A673 (cell line): ENCODE results near the gene SERGEF. TPM values are rescaled to one million over a fixed set of nuclear protein-coding genes. Genes with fewer than 3 reads are reported as not detected.

Source experiments
- BruUV-seq: library from RNA; stranded (reverse); fragments of 400-500 nt; replicated peaks from 2 replicates; lab custom pipeline; 2021; lab: Mats Ljungman, UMichigan
- CTCF ChIA-PET: fragments of 300-600 bp; sonication (Branson Sonifier 250); formaldehyde crosslinking; loops from one replicate; lab custom pipeline; 2022; ENCODE audit warnings: antibody characterized with exemption; lab: Charles Lee
- POLR2A ChIA-PET: fragments of 300-600 bp; sonication (Branson Sonifier 250); formaldehyde crosslinking; loops from one replicate; lab custom pipeline; 2022; ENCODE audit warnings: antibody characterized with exemption; ENCODE audit not compliant: low non-redundant PET; lab: Charles Lee
- DNase-seq: peaks from one replicate; pipeline ENCODE4 v3.0.0-alpha.2; 2015; ENCODE audit warnings: low spot score
- H3K27ac ChIP-seq: fragments of 200-600 bp; sonication (generic); 2 replicates; pipeline ENCODE4 v1.5.1; 2016; ENCODE audit warnings: mixed run types, low read depth, mild to moderate bottlenecking, mixed read lengths, antibody characterized with exemption, low read length; ENCODE audit not compliant: poor library complexity, severe bottlenecking
- H3K27me3 ChIP-seq: fragments of 200-600 bp; sonication (generic); replicated peaks from 2 replicates; pipeline ENCODE4 v1.6.1; 2017; ENCODE audit warnings: mixed run types, low read depth, mild to moderate bottlenecking, mixed read lengths, antibody characterized with exemption, low read length; ENCODE audit not compliant: insufficient read depth, poor library complexity
- H3K36me3 ChIP-seq: fragments of 200-600 bp; sonication (generic); 2 replicates; pipeline ENCODE4 v1.6.1; 2016; ENCODE audit warnings: mixed run types, mild to moderate bottlenecking, mixed read lengths, antibody characterized with exemption, low read length; ENCODE audit not compliant: insufficient read depth, poor library complexity, severe bottlenecking
- H3K4me1 ChIP-seq: fragments of 200-600 bp; sonication (generic); 2 replicates; pipeline ENCODE4 v1.6.1; 2017; ENCODE audit warnings: mixed run types, mild to moderate bottlenecking, mixed read lengths, antibody characterized with exemption, low read length; ENCODE audit not compliant: insufficient read depth, poor library complexity, severe bottlenecking
- H3K4me3 ChIP-seq: fragments of 200-600 bp; sonication (generic); 2 replicates; pipeline ENCODE4 v1.5.1; 2016; ENCODE audit warnings: low read depth, mixed run types, mild to moderate bottlenecking, mixed read lengths, low read length; ENCODE audit not compliant: poor library complexity, severe bottlenecking
- H3K9me3 ChIP-seq: fragments of 200-600 bp; sonication (generic); 2 replicates; pipeline ENCODE4 v1.6.1; 2016; ENCODE audit warnings: mixed run types, low read depth, mild to moderate bottlenecking, mixed read lengths, antibody characterized with exemption, low read length; ENCODE audit not compliant: poor library complexity, severe bottlenecking
- EZH2 ChIP-seq: fragments of 200-600 bp; sonication (generic); IDR thresholded peaks from 2 replicates; pipeline ENCODE4 v1.6.1; 2017; ENCODE audit warnings: borderline replicate concordance, low read depth, mild to moderate bottlenecking, mixed read lengths, antibody characterized with exemption, low read length; ENCODE audit not compliant: poor library complexity, severe bottlenecking
- intact Hi-C: fragments of 100-400 bp; cut with micrococcal nuclease; formaldehyde crosslinking; loops from one replicate; pipeline ENCODE4 v1.10.0; 2022; ENCODE audit not compliant: unreplicated experiment
- total RNA-seq: library from RNA; stranded (reverse); gene quantifications from 2 replicates; pipeline ENCODE4 v1.2.3, GENCODE V29; 2021
- TF ChIP-seq, protein P1 (sequence below): fragments of 300-800, 200-600 bp; sonication (generic); conservative IDR thresholded peaks from 2 replicates; pipeline ENCODE4 v1.5.1; 2017; ENCODE audit warnings: low read depth, mild to moderate bottlenecking, antibody characterized with exemption, low read length, moderate library complexity, mixed read lengths

SERGEF gene
- total RNA-seq, 1 experiment from 2014 or later, result 15.2 TPM

DNA sequence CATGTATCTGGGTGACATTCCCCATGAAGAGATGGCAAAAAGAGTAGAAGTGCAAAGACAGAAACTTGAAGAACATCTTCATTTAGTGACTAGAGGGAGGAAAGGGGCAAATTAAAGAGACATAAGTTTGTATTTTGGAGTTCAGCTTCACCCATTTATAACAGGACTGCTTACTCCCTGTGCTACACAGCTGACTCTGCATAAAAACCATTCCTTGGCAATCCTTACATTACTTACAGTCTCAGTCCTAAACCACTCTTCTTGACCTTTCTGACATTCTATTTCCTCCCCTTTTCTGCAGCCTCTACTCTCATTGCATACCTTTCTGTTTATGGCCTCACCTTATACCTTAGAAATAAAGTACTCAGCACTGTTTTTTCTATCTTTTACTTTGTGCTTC is 6.8 kb upstream of the SERGEF start:
- TF ChIP-seq, protein P1, sequence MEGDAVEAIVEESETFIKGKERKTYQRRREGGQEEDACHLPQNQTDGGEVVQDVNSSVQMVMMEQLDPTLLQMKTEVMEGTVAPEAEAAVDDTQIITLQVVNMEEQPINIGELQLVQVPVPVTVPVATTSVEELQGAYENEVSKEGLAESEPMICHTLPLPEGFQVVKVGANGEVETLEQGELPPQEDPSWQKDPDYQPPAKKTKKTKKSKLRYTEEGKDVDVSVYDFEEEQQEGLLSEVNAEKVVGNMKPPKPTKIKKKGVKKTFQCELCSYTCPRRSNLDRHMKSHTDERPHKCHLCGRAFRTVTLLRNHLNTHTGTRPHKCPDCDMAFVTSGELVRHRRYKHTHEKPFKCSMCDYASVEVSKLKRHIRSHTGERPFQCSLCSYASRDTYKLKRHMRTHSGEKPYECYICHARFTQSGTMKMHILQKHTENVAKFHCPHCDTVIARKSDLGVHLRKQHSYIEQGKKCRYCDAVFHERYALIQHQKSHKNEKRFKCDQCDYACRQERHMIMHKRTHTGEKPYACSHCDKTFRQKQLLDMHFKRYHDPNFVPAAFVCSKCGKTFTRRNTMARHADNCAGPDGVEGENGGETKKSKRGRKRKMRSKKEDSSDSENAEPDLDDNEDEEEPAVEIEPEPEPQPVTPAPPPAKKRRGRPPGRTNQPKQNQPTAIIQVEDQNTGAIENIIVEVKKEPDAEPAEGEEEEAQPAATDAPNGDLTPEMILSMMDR, result no peak
- TF ChIP-seq EZH2, result no peak
- intact Hi-C loops, result no loop called here
- BruUV-seq, result no TSS peak
- Histone ChIP-seq H3K27ac (no peak overlapping the region), H3K4me1 (no peaks in the 10 kb centered on the region), H3K4me3 (no peak overlapping the region), H3K27me3 (peaks cover 6% of the 10 kb centered on the region), H3K36me3 (no peaks in the 10 kb centered on the region), H3K9me3 (no peaks in the 10 kb centered on the region)
- ChIA-PET POLR2A (no interaction called here), CTCF (no interaction called here)
- DNase-seq, result no peak

DNA sequence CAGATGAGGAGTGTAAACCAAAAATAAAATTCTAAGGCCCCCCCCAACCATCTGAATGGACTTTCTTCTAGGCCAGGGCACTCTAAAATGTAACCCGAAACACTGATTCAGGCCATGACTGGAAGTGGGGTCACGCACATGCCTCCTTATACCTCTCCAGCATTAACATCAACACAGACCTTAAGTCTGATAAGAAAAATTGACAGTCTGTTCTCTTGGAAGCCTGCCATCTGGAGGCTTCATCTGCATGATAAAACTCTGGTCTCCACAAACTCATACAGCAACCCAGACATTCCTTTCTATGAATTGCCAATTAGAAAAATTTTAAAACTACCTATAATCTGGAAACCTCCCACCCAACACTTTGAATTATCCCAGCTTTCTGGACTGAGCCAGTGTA is 3.9 kb upstream of the SERGEF start:
- Histone ChIP-seq H3K36me3 (no peaks in the 10 kb centered on the region), H3K27ac (no peak overlapping the region), H3K4me1 (no peaks in the 10 kb centered on the region), H3K4me3 (no peak overlapping the region), H3K27me3 (peaks cover 14% of the 10 kb centered on the region), H3K9me3 (no peaks in the 10 kb centered on the region)
- POLR2A ChIA-PET, result no interaction called here
- CTCF ChIA-PET, result no interaction called here
- BruUV-seq, result no TSS peak
- TF ChIP-seq, protein P1, result no peak
- TF ChIP-seq EZH2, result no peak
- no peak for DNase-seq
- intact Hi-C loops, result no loop called here

DNA sequence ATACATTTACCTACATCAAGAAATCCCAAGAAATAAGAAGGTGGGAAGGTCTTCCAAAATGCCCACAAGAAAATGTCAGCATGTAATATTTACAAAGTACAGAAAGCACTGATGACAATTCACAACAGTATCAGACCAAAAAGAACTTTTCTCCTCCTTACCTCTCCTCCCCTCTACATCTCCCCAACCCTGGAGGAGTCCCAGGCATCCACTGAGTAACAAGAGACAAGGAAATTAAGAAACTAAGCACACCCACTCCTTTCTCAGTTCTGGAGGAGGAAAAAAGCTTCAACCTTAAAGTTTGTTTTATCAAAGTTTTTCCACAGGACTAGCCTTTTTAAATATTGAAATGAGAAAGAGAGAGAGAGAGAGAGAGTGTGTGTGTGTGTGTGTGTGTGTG is 2.0 kb upstream of the SERGEF start:
- no peaks in the 10 kb centered on the region for H3K4me1 ChIP-seq
- H3K9me3 ChIP-seq, result no peaks in the 10 kb centered on the region
- BruUV-seq, result no TSS peak
- no peak for DNase-seq
- no peak overlapping the region for H3K4me3 ChIP-seq
- H3K27ac ChIP-seq, result no peak overlapping the region
- ChIA-PET CTCF (no interaction called here), POLR2A (interaction anchor here (0.6 kb wide), 1 partner anchor 280 kb away, joined by 4 read pairs; the partner anchor contains the start of gene KCNC1)
- peaks cover 14% of the 10 kb centered on the region for H3K27me3 ChIP-seq
- H3K36me3 ChIP-seq, result no peaks in the 10 kb centered on the region
- intact Hi-C loops, result no loop called here
- TF ChIP-seq, protein P1, result no peak
- no peak for TF ChIP-seq EZH2
